ENCODE measurements around the gene CASP10. TPM values are rescaled to one million over a fixed set of nuclear protein-coding genes. Genes with fewer than 3 reads are reported as not detected.

The CASP10 gene
- total and polyA plus RNA-seq, 9 of the 15 experiments (the other 6 are each of a cell fraction or from before 2014, with no cell fraction given) = 7.1 to 20.4 (median 10.8) TPM

- TF ChIP-seq CBX5 (IDR thresholded peaks at IDR 0.05; ENCODE audit: borderline replicate concordance, low read depth) = no peak
- TF ChIP-seq NCOA1 (IDR thresholded peaks at IDR 0.05; ENCODE audit: low read depth) = no peak
- no peak for TF ChIP-seq ZNF212 (CRISPR knock-in tag; IDR thresholded peaks at IDR 0.05)
- TF ChIP-seq ZNF699 (CRISPR knock-in tag; IDR thresholded peaks at IDR 0.05; ENCODE audit: insufficient replicate concordance) = no peak
- no peak for TF ChIP-seq ZC3H11A (IDR thresholded peaks at IDR 0.05; ENCODE audit: low read depth, low read length)
- no peak for TF ChIP-seq JUND (IDR thresholded peaks at IDR 0.05; ENCODE audit: borderline replicate concordance, low read depth, low read length)
- no peak for TF ChIP-seq JUND (tag; IDR thresholded peaks at IDR 0.05; ENCODE audit: borderline replicate concordance, low read depth, low read length)
- TF ChIP-seq ZNF408 (CRISPR knock-in tag; IDR thresholded peaks at IDR 0.05; ENCODE audit: low read depth) = no peak
- TF ChIP-seq, protein P1, sequence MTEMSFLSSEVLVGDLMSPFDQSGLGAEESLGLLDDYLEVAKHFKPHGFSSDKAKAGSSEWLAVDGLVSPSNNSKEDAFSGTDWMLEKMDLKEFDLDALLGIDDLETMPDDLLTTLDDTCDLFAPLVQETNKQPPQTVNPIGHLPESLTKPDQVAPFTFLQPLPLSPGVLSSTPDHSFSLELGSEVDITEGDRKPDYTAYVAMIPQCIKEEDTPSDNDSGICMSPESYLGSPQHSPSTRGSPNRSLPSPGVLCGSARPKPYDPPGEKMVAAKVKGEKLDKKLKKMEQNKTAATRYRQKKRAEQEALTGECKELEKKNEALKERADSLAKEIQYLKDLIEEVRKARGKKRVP (CRISPR knock-in tag; IDR thresholded peaks at IDR 0.05) = no peak
- no peak for TF ChIP-seq MEF2D (tag; conservative IDR thresholded peaks at IDR 0.05; ENCODE audit: low read depth)
- no peak for TF ChIP-seq BRF2 (IDR thresholded peaks at IDR 0.05; ENCODE audit: borderline replicate concordance, insufficient read depth, insufficient read length)
- no peak for TF ChIP-seq RHOXF2B (CRISPR knock-in tag; conservative IDR thresholded peaks at IDR 0.05)
- no peak for TF ChIP-seq PCBP2 (IDR thresholded peaks at IDR 0.05; ENCODE audit: low read depth, low read length, poor library complexity, severe bottlenecking)
- peak; percentile 59; the same call in 1 of the 2 replicates for TF ChIP-seq KLF13 (tag; IDR thresholded peaks at IDR 0.05; ENCODE audit: borderline replicate concordance, low read depth)
- no peak for TF ChIP-seq ZNF41 (CRISPR knock-in tag; conservative IDR thresholded peaks at IDR 0.05)
- TF ChIP-seq EP300 (IDR thresholded peaks at IDR 0.05; ENCODE audit: low read length) = no peak
- no peak for TF ChIP-seq ZFX (CRISPR knock-in tag; IDR thresholded peaks at IDR 0.05)
- TF ChIP-seq NELFE (IDR thresholded peaks at IDR 0.05; ENCODE audit: insufficient read depth, insufficient read length) = no peak
- TF ChIP-seq E2F1 (CRISPR knock-in tag; IDR thresholded peaks at IDR 0.05) = no peak
- TF ChIP-seq SREBF1 (IDR thresholded peaks at IDR 0.05; ENCODE audit: borderline replicate concordance, low read depth, low read length) = no peak
- no peak for TF ChIP-seq NR2C2 (CRISPR knock-in tag; IDR thresholded peaks at IDR 0.05)
- no peak for TF ChIP-seq NR2C2 (tag; IDR thresholded peaks at IDR 0.05)
- TF ChIP-seq, protein P2, sequence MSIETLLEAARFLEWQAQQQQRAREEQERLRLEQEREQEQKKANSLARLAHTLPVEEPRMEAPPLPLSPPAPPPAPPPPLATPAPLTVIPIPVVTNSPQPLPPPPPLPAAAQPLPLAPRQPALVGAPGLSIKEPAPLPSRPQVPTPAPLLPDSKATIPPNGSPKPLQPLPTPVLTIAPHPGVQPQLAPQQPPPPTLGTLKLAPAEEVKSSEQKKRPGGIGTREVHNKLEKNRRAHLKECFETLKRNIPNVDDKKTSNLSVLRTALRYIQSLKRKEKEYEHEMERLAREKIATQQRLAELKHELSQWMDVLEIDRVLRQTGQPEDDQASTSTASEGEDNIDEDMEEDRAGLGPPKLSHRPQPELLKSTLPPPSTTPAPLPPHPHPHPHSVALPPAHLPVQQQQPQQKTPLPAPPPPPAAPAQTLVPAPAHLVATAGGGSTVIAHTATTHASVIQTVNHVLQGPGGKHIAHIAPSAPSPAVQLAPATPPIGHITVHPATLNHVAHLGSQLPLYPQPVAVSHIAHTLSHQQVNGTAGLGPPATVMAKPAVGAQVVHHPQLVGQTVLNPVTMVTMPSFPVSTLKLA (conservative IDR thresholded peaks at IDR 0.05) = peak in 1 of 2 experiments; percentile 68; a peak in 2 of 4 replicates
- TF ChIP-seq ZNF354B (CRISPR knock-in tag; IDR thresholded peaks at IDR 0.05) = no peak
- TF ChIP-seq SIN3A (IDR thresholded peaks at IDR 0.05; ENCODE audit: borderline replicate concordance in 2 of 2, control insufficient read depth in 1 of 2, low read depth in 2 of 2, low read length in 2 of 2) = 0 out of 4 replicates have a peak, but pooled peaks of 1 of the 2 experiments have one; percentile 56
These were observed 65.4 kb downstream of the CASP10 start (continued) for GRCh38 chr2:201248288-201248844.

All from K562 (cell line).